Fibroblast of the conjunctiva (primary cell): ENCODE results near the gene WDFY2.
"Not testable (repeated sequence)": the region's sequence is repeated elsewhere in the genome, so short reads cannot be mapped to it uniquely, and the experiment has no call there.

Experiments used
- DNase-seq: peaks from one replicate; pipeline ENCODE4 v3.0.0-alpha.2; 2010; ENCODE audit warnings: low read depth

Gene WDFY2

DNA sequence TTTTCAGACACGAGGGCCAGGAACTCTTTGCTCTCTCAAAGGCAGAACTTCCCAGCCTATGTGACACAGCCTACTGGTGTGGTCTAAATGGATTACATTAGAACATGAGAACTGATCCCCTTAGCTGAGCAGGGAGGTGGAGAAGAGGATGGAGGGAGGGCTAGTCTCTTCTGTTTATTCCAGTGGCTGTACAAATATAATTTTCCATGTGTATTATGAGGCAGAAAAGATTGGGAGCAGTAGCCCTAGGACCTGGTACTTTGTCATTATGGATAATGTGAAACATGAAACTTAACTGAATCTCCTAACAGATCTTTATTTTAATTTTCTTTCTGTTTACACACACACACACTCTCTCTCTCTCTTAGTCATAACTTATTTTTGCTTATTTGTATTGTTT, 82.1 kb downstream of the WDFY2 start:
- no peak for DNase-seq

GRCh38 chr13:51666839-51667238, 82.6 kb downstream of the WDFY2 start:
- no peak for DNase-seq

DNA sequence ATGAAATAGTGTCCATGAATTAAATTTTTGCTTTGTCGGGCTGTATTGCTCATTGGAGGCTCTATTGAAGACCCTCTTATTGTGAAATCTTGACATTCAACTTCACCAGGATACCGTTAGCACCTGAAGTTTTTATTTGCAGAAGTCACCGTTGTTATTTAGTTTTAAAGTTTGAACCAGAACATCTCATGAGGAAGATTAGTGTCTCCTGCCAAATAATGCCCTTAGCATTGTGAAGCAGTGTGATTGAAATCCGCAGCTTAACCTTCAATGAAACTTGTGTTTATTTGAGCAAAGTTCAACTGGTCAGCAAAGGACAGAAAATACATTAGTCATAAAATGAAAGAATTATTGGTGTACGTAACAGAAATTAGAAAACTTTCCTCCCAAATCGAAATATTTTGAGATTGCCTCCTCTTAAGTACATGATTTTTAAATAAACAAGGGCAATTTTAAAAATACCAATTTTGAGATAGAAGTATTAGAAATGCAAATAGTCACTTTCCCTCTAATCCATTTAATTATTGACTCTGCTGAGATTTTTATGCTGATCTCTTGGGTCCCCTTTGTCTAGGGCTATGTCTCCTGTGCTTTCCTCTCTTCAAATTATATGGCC, 84.4 kb downstream of the WDFY2 start:
- no peak for DNase-seq

DNA sequence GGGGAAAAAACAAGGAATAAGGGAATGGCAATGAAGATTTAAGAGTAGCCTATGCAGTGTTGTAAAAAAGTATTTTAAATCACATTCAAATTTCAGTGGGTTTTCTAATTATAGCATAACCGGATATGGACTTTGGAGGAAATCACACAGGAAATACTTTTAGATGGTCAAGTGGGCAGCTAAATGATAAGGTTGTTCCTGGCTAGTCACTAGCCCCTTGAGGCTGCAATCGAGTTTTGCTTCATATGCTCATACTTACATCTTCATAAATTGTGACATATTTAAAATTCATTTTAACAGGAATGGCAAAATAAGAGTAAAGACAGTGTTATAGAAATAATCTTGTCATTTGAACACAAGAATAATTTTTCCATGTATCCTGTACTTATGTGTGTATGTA, 88.9 kb downstream of the WDFY2 start:
- DNase-seq, result no peak

DNA sequence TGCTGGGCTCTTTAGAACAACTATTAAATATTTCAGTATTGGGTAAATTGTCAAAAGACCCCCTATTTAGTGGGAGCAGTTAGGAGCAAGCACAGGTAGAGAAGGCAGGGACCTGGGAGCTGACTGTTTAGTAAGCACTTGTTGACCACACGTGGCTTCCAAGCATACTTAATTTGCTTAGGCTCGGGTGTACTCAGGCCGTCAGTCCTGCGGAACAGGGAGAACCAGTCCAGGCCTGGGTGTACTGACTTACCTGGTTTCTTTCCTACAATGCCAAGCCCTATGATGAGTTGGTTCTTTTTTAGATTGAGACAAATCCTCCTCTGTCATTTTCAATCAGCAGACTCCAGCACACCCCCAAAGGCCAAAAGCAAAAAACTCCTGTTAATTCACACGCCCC, 90.0 kb downstream of the WDFY2 start:
- no peak for DNase-seq

- no peak for DNase-seq
Observed at GRCh38 chr13:51675385-51675784, 91.1 kb downstream of the WDFY2 start.

- DNase-seq, result no peak
Observed at GRCh38 chr13:51675877-51676276, 91.6 kb downstream of the WDFY2 start.

- DNase-seq, result no peak
Observed at GRCh38 chr13:51676739-51677138, 92.5 kb downstream of the WDFY2 start.

- no peak for DNase-seq
Observed at GRCh38 chr13:51678420-51678819, 94.2 kb downstream of the WDFY2 start.

GRCh38 chr13:51679616-51680015, 95.4 kb downstream of the WDFY2 start:
- DNase-seq, result no peak

- no peak for DNase-seq
Observed at GRCh38 chr13:51681037-51681678, 96.9 kb downstream of the WDFY2 start.

DNA sequence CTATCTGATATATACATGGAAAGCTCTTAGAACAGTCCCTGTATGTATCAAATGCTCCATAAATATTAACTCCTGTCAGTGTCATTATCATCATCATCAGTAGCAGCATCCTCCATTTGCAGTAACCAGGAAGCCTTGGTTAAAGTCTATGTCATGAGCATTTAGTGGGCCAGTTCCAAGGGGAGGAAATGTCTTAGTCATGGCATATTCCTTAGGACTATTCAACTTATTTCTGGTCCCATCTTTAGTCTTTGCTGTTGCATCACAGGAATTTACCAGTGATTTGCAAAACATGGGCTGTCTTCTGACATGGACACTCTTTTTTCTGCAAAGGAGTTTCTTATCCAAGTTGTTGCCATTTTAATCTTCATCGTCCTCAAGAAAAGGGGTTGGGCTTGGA, 98.4 kb downstream of the WDFY2 start:
- DNase-seq, result no peak

GRCh38 chr13:51683597-51683996, 99.3 kb downstream of the WDFY2 start:
- no peak for DNase-seq

DNA sequence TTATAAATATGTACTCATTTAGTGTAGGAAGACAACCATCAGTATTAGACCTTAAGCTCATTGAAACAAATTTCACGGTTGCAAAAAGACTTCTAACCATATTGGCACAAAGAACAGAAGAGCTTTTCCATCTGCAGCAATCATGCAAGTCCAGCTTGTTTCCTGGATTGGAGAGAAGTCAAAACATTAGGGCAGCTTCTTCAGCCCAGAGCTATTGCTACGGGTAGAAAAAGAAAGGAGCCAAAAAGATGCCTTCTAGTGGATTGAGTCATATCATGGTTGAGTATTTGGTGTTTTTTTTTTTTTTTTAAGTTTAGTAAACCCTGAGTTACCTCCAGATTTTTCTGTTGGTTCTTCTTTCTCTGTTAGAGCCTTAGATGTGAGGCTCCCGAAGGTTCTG, 99.8 kb downstream of the WDFY2 start:
- peak; percentile 28 for DNase-seq

GRCh38 chr13:51687947-51688714, 103.9 kb downstream of the WDFY2 start:
- no peak for DNase-seq

- DNase-seq, result no peak
Observed at GRCh38 chr13:51688937-51689662, 104.8 kb downstream of the WDFY2 start.

DNA sequence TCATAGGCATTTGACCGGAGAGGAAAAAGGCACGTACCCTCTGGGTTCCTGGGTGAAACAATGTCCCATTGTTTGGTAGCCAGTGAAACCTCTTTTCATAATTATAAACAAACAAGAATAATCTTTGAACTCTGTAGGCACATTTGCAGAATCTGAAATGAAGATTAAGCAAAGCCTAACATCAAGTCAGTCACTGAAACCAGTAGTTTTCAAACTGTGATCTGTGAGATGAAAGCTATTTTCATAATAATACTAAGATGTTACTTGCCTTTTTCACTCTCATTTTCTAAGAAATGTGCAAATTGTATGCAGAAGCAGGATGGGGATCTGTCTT, 105.4 kb downstream of the WDFY2 start:
- DNase-seq, result no peak

- DNase-seq, result not testable (repeated sequence)
Observed at GRCh38 chr13:51695677-51696076, 111.4 kb downstream of the WDFY2 start.

DNA sequence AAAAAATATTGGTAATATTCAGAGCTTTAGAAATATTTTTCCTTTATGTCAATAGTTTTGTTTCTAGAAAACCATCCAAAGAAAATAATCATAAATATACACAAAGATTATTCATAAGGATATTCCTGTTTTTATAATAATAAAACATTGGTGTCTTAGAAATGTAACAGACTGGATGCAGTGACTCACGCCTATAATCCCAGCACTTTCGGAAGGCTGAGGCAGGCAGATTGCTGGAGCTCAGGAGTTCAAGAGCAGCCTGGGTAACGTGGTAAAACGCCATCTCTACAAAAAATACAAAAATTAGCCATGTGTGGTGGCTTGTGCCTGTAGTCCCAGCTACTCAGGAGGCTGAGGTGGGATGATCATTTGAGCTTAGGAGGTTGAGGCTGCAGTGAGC, 112.9 kb downstream of the WDFY2 start:
- DNase-seq, result no peak

- no peak for DNase-seq
Observed at GRCh38 chr13:51697855-51698254, 113.6 kb downstream of the WDFY2 start.

DNA sequence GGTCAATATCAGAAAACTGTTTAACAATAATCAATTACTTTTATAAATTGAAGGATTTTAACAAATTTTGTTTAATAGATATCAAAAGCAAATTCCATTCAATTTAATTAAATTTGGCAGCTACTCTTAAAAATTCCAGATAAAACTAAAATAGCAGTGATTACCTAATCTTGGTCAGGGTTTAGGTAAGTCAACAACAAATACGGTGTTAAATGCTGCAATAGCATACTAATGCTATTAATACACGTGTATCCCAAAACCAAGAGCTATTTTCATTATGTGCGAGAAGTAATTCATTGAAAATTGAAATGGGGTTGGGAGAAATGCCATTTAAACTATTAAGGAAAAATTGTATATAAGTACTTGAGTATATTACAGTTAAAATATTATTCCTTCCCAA, 114.1 kb downstream of the WDFY2 start:
- no peak for DNase-seq

DNA sequence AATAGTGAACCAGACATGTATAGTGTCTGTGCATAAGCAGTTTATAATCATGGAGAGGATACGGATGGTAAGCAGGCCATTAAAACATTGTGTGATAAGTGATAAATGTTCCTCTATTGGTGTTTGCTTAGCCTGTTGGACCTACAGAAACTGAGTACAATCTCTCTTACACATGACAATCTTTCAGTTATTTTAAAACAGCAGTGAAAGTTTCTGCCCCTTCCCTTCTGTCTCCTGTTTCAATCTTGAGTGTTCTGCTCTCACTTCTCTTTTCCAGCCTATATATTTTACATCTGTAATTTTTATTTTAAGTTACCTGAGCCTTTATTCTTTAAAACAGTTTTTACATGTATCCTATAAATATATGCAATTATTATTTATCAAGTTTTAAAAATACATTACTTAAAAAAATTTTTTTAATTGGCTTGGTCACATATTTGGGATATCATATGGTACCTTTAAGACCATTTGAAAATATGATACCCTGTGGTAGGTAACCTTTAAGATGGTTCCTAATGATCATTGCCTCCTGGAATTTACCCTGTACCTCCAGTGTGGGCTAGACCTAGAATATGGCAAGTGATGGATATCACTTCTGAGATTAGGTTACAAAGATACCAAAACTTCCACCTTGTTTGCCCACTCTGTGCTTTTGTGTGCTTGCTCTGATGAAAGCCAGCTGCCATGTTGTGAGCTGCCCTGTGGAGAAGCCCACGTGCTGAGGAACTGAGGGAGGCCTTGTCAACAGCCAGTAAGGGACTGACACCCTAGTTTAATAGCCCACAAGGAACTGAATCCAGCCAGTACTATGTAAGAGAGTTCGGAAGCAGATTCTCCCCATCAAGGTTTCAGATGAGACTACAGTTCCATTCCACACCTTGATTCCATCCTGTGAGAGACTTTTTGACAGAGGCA, 120.4 kb downstream of the WDFY2 start:
- no peak for DNase-seq
